HCT116 (cell line): ENCODE data around the gene TBRG4. TPM values are rescaled to one million over a fixed set of nuclear protein-coding genes. Genes with fewer than 3 reads are reported as not detected.

Source experiments
- ATAC-seq: fragments of 200-7000 bp; cut with Tn5 transposase; 2 replicates; pipeline ENCODE4 v1.9.1; 2020; ENCODE audit warnings: mild to moderate bottlenecking, moderate library complexity
- BruUV-seq: library from RNA; stranded (reverse); fragments of 400-500 nt; replicated peaks from 2 replicates; lab custom pipeline; 2021; lab: Mats Ljungman, UMichigan
- CTCF ChIA-PET: fragments of 300-600 bp; sonication (Branson Sonifier 250); formaldehyde crosslinking; loops from one replicate; lab custom pipeline; 2021; ENCODE audit warnings: antibody characterized with exemption; lab: Charles Lee
- POLR2A ChIA-PET: fragments of 300-600, 350-600 bp; sonication (Branson Sonifier 250); formaldehyde crosslinking; loops from one replicate; lab custom pipeline; 2021; ENCODE audit warnings: antibody characterized with exemption; lab: Charles Lee
- RAD21 ChIA-PET, 2 experiments: fragments of 300-600 bp; sonication (Branson Sonifier 250); formaldehyde crosslinking; loops; one replicate each; lab custom pipeline; 2023; ENCODE audit warnings: low total read pairs in 2 of 2; ENCODE audit not compliant: uncharacterized antibody in 2 of 2, unreplicated experiment in 2 of 2, low non-redundant PET in 1 of 2; lab: Charles Lee
- DNase-seq: peaks from one replicate; pipeline ENCODE4 v3.0.0-alpha.2; 2010; ENCODE audit warnings: low read depth, low spot score
- H2AFZ ChIP-seq: fragments of 200-600 bp; shearing (Covaris generic), sonication (generic); 2 replicates; pipeline ENCODE4 v1.6.1; 2017; ENCODE audit warnings: low read depth, mixed run types, mixed read lengths, antibody characterized with exemption, low read length; ENCODE audit not compliant: poor library complexity, severe bottlenecking
- H3K27ac ChIP-seq: 2 replicates; pipeline ENCODE4 v1.5.1; 2012; ENCODE audit warnings: low read depth, low read length
- H3K27me3 ChIP-seq: fragments of 200-600 bp; sonication (generic); 2 replicates; pipeline ENCODE4 v1.6.1; 2016; ENCODE audit warnings: mixed run types, low read length, mixed read lengths; ENCODE audit not compliant: insufficient read depth
- H3K36me3 ChIP-seq, 2 experiments: fragments of 200-500 bp in 1 of 2; fragments of 200-600 bp in 1 of 2; sonication (Bioruptor generic) in 1 of 2; sonication (generic) in 1 of 2; 2 replicates each; pipeline versions ENCODE4 v1.5.1 to v1.6.1; 2014 to 2016; ENCODE audit warnings: low read length in 2 of 2, inconsistent platforms in 1 of 2, mixed read lengths in 1 of 2, mixed run types in 1 of 2; ENCODE audit not compliant: insufficient read depth in 2 of 2, control insufficient read depth in 1 of 2
- H3K4me1 ChIP-seq, 2 experiments: fragments of 200-600 bp in 1 of 2; sonication (generic) in 1 of 2; 2 replicates each; pipeline versions ENCODE4 v1.5.1 to v1.6.1; 2012 to 2017; ENCODE audit warnings: low read length in 2 of 2, inconsistent platforms in 1 of 2, mild to moderate bottlenecking in 1 of 2, mixed read lengths in 1 of 2, mixed run types in 1 of 2, moderate library complexity in 1 of 2; ENCODE audit not compliant: insufficient read depth in 2 of 2, control insufficient read depth in 1 of 2
- H3K4me2 ChIP-seq: fragments of 200-600 bp; sonication (generic); 2 replicates; pipeline ENCODE4 v1.6.1; 2017; ENCODE audit warnings: mixed run types, low read length, mixed read lengths
- H3K4me3 ChIP-seq, 2 experiments: fragments of 200-600 bp in 1 of 2; sonication (generic) in 1 of 2; replicated peaks in 1 of 2; 2 replicates each; pipeline ENCODE4 v1.5.1; 2011 to 2016; ENCODE audit warnings: low read length in 2 of 2, control low read depth in 1 of 2, low read depth in 1 of 2, mild to moderate bottlenecking in 1 of 2, mixed read lengths in 1 of 2, mixed run types in 1 of 2
- H3K79me2 ChIP-seq: fragments of 200-600 bp; sonication (generic); 2 replicates; pipeline ENCODE4 v1.6.1; 2017; ENCODE audit warnings: mild to moderate bottlenecking, mixed run types, low read length, moderate library complexity, mixed read lengths; ENCODE audit not compliant: insufficient read depth
- H3K9ac ChIP-seq: fragments of 200-600 bp; sonication (generic); 2 replicates; pipeline ENCODE4 v1.6.1; 2016; ENCODE audit warnings: low read length, mixed read lengths
- H3K9me2 ChIP-seq: fragments of 200-600 bp; sonication (generic), shearing (Covaris generic); 2 replicates; pipeline ENCODE4 v1.6.1; 2017; ENCODE audit warnings: mixed run types, mild to moderate bottlenecking, moderate library complexity; ENCODE audit not compliant: insufficient read depth
- H3K9me3 ChIP-seq, 2 experiments: fragments of 200-500 bp in 1 of 2; fragments of 200-600 bp in 1 of 2; sonication (Bioruptor generic) in 1 of 2; sonication (generic) in 1 of 2; 2 replicates each; pipeline ENCODE4 v1.6.1; 2014 to 2017; ENCODE audit warnings: low read length in 2 of 2, mixed read lengths in 2 of 2, inconsistent platforms in 1 of 2, low read depth in 1 of 2, mild to moderate bottlenecking in 1 of 2, mixed run types in 1 of 2, moderate library complexity in 1 of 2; ENCODE audit not compliant: control insufficient read depth in 1 of 2, insufficient read depth in 1 of 2
- H4K20me1 ChIP-seq: fragments of 200-600 bp; sonication (generic), shearing (Covaris generic); 2 replicates; pipeline ENCODE4 v1.6.1; 2017; ENCODE audit warnings: mixed run types, mild to moderate bottlenecking, moderate library complexity; ENCODE audit not compliant: insufficient read depth
- ATF3 ChIP-seq: IDR thresholded peaks from 2 replicates; pipeline ENCODE4 v1.6.1; 2012
- CBX3 ChIP-seq: IDR thresholded peaks from 2 replicates; pipeline ENCODE4 v1.6.1; 2012; ENCODE audit warnings: low read depth
- CEBPB ChIP-seq: IDR thresholded peaks from 2 replicates; pipeline ENCODE4 v1.6.1; 2012; ENCODE audit warnings: low read depth
- EGR1 ChIP-seq: IDR thresholded peaks from 2 replicates; pipeline ENCODE4 v1.6.1; 2012; ENCODE audit warnings: low read depth
- ELF1 ChIP-seq: IDR thresholded peaks from 2 replicates; pipeline ENCODE4 v1.6.1; 2012; ENCODE audit warnings: low read depth, borderline replicate concordance
- EZH2phosphoT487 ChIP-seq: fragments of 200-600 bp; IDR thresholded peaks from 2 replicates; pipeline ENCODE4 v1.6.1; 2018; ENCODE audit warnings: antibody characterized with exemption, borderline replicate concordance
- JUND ChIP-seq: IDR thresholded peaks from 2 replicates; pipeline ENCODE4 v1.6.1; 2012
- RAD21 ChIP-seq: IDR thresholded peaks from 2 replicates; pipeline ENCODE4 v1.6.1; 2012; ENCODE audit warnings: low read depth, mild to moderate bottlenecking
- REST ChIP-seq: IDR thresholded peaks from 2 replicates; pipeline ENCODE4 v1.6.1; 2012; ENCODE audit warnings: low read depth
- SRF ChIP-seq: IDR thresholded peaks from 2 replicates; pipeline ENCODE4 v1.6.1; 2012; ENCODE audit warnings: low read depth
- TCF7L2 ChIP-seq: IDR thresholded peaks from 2 replicates; pipeline ENCODE4 v1.7.0; 2011; ENCODE audit warnings: borderline replicate concordance, inconsistent platforms; ENCODE audit not compliant: insufficient read depth, insufficient read length; ENCODE audit errors: extremely low read depth
- YY1 ChIP-seq: IDR thresholded peaks from 2 replicates; pipeline ENCODE4 v1.6.1; 2011; ENCODE audit warnings: low read length, low read depth, moderate library complexity, mild to moderate bottlenecking; ENCODE audit not compliant: insufficient replicate concordance; ENCODE audit errors: extremely low read depth
- ZFX ChIP-seq: fragments of 450-650 bp; IDR thresholded peaks from 2 replicates; pipeline ENCODE4 v1.6.1; 2017
- ZNF274 ChIP-seq: fragments of 200-500 bp; sonication (Bioruptor generic); IDR thresholded peaks from 2 replicates; pipeline ENCODE4 v1.6.1; 2014; ENCODE audit warnings: mild to moderate bottlenecking, low read depth, low read length, inconsistent platforms
- intact Hi-C: fragments of 100-400 bp; cut with micrococcal nuclease; formaldehyde crosslinking; loops from 2 replicates; pipeline ENCODE4 v1.10.0; 2022
- total RNA-seq: library from RNA; stranded (reverse); gene quantifications from one replicate; pipeline ENCODE4 v1.2.1, GENCODE V29; 2021; ENCODE audit not compliant: unreplicated experiment

TBRG4 gene
- total RNA-seq, 1 experiment from 2014 or later: 136 TPM

GRCh38 chr7:45129181-45129800, 17.8 kb upstream of the TBRG4 start:
- RAD21 ChIA-PET: no interaction called here
- DNase-seq: no peak
- no peak overlapping the region for H2AFZ ChIP-seq
- H3K9me3 ChIP-seq: no peaks in the 10 kb centered on the region
- no peak overlapping the region for H3K4me2 ChIP-seq
- TF ChIP-seq ZNF274 (no peak), RAD21 (peak; percentile 36; the same call in 1 of the 2 replicates)
- TF ChIP-seq, all 23 proteins: peak for 1
- H3K27me3 ChIP-seq: no peaks in the 10 kb centered on the region
- no TSS peak for BruUV-seq
- no peaks in the 10 kb centered on the region for H3K79me2 ChIP-seq
- intact Hi-C loops: no loop called here
- POLR2A ChIA-PET: no interaction called here
- no peaks in the 10 kb centered on the region for H3K4me1 ChIP-seq
- no peak overlapping the region for H3K4me3 ChIP-seq
- ATAC-seq: 0 out of 2 replicates have a peak, but pooled peaks have one; percentile 46
- H3K27ac ChIP-seq: no peak overlapping the region
- H3K36me3 ChIP-seq: no peaks in the 10 kb centered on the region
- no peaks in the 10 kb centered on the region for H3K9me2 ChIP-seq
- CTCF ChIA-PET: no interaction called here
- no peaks in the 10 kb centered on the region for H4K20me1 ChIP-seq
- H3K9ac ChIP-seq: no peak overlapping the region

- Histone ChIP-seq H4K20me1 (no peaks in the 10 kb centered on the region), H3K27me3 (no peaks in the 10 kb centered on the region), H3K4me1 (no peaks in the 10 kb centered on the region), H3K4me2 (no peak overlapping the region), H3K27ac (no peak overlapping the region), H3K79me2 (no peaks in the 10 kb centered on the region), H3K9ac (no peak overlapping the region), H3K36me3 (no peaks in the 10 kb centered on the region), H3K9me2 (no peaks in the 10 kb centered on the region), H3K9me3 (no peaks in the 10 kb centered on the region), H3K4me3 (no peak overlapping the region), H2AFZ (no peak overlapping the region)
- DNase-seq (no peak), ATAC-seq (no peak)
- BruUV-seq: no TSS peak
- intact Hi-C loops: no loop called here
- ChIA-PET RAD21 (no interaction called here), CTCF (no interaction called here), POLR2A (no interaction called here)
- TF ChIP-seq EZH2phosphoT487 (no peak), ATF3 (no peak), JUND (no peak), ZFX (no peak), RAD21 (no peak), REST (no peak), CEBPB (no peak), ELF1 (no peak), EGR1 (no peak), YY1 (no peak), CBX3 (no peak), TCF7L2 (no peak), SRF (no peak)
These were observed 15.4 kb upstream of the TBRG4 start for GRCh38 chr7:45126920-45127319.
